ENCODE measurements around the gene CABP1. TPM values are rescaled to one million over a fixed set of nuclear protein-coding genes. Genes with fewer than 3 reads are reported as not detected.

CABP1 gene
- total RNA-seq, 1 donor from 2014 or later = 5.5 TPM

- no peak for DNase-seq (ENCODE audit: low spot score)
These were observed 10.1 kb upstream of the CABP1 start for GRCh38 chr12:120630104-120630892.

GRCh38 chr12:120631097-120631496 lies 9.3 kb upstream of the CABP1 start:
- no peak for DNase-seq (ENCODE audit: low spot score)

GRCh38 chr12:120640861-120641833 lies 721 bp downstream of the CABP1 start:
- no peak for DNase-seq (ENCODE audit: low spot score)

DNA sequence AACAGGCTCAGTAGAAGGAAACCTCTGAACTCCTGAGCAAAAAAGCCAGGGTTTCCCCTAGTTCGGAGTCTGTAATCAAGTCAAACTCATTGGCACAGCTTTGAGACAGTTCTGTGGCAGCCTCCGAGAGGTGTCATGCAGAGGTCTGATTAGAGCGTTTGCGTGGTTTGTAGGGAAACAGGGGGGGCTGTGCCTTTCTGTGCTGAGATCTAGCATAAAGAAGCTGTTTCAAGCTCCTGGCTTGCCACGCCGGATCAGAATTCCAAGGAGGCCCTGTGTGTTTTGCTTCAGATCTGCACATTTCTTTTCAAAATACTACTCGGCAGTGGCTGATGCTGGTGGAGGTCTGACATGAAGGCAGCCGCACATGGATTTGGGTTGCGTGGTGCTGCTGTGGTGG lies 1.7 kb downstream of the CABP1 start:
- DNase-seq (ENCODE audit: low spot score) = no peak

GRCh38 chr12:120642826-120643225 lies 2.4 kb downstream of the CABP1 start:
- no peak for DNase-seq (ENCODE audit: low spot score)

- no peak for DNase-seq (ENCODE audit: low spot score)
These were observed 3.1 kb downstream of the CABP1 start for GRCh38 chr12:120643574-120643973.

DNA sequence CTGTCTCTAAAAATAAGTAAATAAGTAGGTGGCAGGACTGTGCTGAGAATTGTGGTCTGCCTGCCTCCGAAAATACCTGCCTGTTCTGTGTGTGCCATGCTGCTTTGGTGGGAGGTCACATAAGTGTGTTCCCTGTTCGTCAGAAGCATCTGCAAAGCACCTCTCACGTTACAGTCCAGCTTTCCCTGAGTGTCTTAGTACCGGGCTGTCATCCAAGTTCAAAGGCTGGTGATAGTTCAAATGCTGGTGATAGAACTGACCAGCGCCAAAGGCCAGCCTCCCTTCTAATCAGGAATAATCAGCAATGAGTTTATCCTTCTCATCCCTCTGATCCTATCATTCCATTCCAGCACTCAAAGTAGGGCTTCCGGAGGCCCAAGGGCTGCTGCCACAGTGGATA lies 5.6 kb downstream of the CABP1 start:
- DNase-seq (ENCODE audit: low spot score) = no peak

GRCh38 chr12:120647375-120647755 lies 6.9 kb downstream of the CABP1 start:
- no peak for DNase-seq (ENCODE audit: low spot score)

- DNase-seq (ENCODE audit: low spot score) = no peak
These were observed 9.2 kb downstream of the CABP1 start for GRCh38 chr12:120649442-120650232.

GRCh38 chr12:120650233-120650690 lies 9.8 kb downstream of the CABP1 start:
- no peak for DNase-seq (ENCODE audit: low spot score)

- no peak for DNase-seq (ENCODE audit: low spot score)
These were observed 11.4 kb downstream of the CABP1 start for GRCh38 chr12:120651821-120652220.

- DNase-seq (ENCODE audit: low spot score) = no peak
These were observed 12.4 kb downstream of the CABP1 start for GRCh38 chr12:120652656-120653435.

DNA sequence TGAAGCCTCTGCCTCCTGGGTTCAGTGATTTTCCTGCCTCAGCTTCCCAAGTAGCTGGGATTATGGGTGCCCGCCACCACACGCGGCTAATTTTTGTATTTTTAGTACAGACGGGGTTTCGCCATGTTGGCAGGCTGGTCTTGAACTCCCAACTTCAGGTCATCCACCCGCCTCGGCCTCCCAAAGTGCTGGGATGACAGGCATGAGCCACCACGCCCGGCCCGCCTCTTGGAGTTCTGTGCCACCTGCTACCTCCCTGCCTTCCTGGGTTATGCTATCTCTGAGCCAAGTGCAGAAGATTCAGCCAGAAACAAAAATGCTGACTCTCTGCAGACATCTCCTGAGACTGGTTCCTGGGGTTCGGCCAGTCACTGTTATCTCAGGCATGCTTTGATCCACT lies 13.2 kb downstream of the CABP1 start:
- no peak for DNase-seq (ENCODE audit: low spot score)

- DNase-seq (ENCODE audit: low spot score) = no peak
These were observed 14.2 kb downstream of the CABP1 start for GRCh38 chr12:120654656-120655055.

DNA sequence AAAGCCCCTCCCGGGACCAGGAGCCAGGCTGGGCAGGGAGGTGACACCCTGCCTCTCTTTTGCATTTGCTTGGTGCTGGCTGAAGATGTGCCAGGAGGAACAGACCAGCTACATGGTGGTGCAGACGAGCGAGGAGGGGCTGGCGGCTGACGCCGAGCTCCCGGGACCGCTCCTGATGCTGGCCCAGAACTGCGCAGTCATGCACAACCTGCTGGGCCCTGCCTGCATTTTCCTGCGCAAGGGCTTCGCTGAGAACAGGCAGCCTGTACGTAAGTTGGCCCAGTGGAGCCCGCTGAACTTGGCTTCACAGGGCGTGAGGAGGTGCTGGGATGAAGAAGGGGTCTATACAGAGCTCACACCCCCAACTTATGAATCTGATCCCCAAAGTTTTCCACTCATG lies 15.6 kb downstream of the CABP1 start:
- DNase-seq (ENCODE audit: low spot score) = no peak

DNA sequence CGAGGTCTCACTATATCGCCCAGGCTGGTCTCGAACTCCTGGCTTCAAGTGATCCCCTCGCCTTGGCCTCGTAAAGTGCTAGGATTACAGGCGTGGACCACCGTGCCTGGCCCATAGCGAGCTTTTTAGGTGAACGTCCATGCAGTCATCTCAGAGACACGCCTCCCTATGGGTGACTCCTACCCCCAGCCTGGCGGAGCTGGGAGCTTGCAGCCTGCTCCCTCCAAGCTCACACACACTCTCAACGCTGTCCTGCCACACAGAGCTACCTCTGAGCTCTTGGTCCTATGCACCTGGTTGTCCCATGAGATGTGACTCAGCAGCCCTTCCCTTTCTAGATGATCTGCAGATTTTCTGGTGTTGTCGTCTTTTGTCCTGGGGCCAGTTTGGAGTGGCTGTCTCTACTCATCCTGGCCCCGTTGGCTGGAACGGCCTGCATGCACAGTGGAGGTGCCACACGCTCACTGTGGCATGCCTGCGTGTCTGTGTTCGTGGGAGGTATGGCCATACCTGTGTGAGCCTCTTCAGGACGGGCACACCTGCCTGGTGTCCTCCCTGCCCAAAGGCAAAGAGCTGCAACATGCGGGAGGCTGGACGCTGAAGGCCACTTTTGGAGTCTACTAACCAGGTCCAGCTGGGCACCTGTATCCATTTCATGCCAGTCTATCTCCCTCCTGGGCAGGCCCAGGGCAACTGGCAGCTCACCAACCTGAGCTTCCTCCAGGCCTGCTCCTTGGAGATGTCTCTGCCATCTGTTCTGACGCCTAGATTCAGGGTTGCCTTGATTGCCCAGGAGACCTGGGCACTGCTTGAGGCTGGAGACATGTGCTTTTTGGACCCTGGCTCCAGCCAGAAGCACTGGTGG lies 18.1 kb downstream of the CABP1 start:
- DNase-seq (ENCODE audit: low spot score) = no peak

DNA sequence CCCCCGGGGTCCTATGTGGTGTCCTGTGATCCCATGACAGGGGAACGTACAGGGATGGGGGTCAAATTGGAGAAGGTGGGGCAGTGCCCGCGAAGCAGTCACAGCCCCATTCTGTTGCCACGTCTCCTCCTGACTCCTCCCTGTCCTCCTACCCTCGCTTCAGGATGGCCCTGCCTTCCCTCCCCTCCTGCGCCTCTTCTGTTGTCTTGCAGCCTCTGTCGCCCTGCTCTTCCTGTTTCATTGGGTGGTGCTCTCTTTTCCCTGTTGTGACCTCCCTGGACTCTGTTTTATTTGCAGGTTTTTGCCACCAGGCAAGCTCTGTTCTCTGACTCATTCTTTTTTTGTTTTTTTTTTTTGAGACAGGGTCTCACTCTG lies 18.7 kb downstream of the CABP1 start:
- no peak for DNase-seq (ENCODE audit: low spot score)

DNA sequence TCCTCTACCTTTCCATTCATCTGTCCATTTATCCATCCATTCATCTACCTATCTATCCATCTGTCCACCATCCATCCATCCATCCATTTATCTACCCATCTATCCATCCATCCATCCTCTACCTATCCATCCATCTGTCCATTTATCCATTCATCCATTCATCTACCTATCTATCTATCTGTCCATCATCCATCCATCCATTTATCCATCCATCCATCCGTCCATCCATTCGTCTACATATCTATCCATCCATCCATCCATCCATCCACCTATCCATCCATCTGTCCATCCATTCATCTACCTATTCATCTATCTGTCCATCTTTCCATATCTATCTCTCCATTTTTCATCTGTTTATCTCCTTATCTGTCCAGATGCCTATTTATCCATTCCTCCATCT lies 21.0 kb downstream of the CABP1 start:
- DNase-seq (ENCODE audit: low spot score) = no peak

DNA sequence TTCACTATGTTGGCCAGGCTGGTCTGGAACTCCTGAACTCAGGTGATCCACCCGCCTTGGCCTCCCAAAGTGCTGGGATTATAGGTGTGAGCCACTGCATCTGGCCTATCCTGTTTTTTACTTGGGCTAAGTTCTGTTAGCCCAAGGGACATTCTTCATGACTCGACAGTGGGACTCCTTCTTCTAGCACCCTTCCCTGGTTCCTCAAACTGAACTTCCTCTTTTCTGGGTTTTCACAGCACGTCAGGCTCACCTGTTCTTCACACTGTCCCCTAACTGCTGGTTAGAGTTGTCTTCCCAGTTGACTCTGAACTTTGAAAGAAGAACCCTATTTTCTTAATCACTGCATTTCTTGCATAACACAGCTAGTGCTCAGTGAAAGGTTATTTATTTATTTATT lies 22.5 kb downstream of the CABP1 start:
- DNase-seq (ENCODE audit: low spot score) = no peak

GRCh38 chr12:120663741-120664140 lies 23.3 kb downstream of the CABP1 start:
- no peak for DNase-seq (ENCODE audit: low spot score)
